Liver (tissue), 9 donors: Measurements from ENCODE around the gene MACROD1. TPM values are rescaled to one million over a fixed set of nuclear protein-coding genes. Genes with fewer than 3 reads are reported as not detected.

Experiments
- DNase-seq: peaks from one replicate; pipeline ENCODE4 v3.0.0-alpha.2; 2017; ENCODE audit warnings: low spot score
- H3K27ac ChIP-seq, 2 donors: one replicate each; pipeline ENCODE4 v1.7.0; 2013; ENCODE audit warnings: inconsistent platforms in 2 of 2, low read length in 2 of 2, control low read depth in 1 of 2, low read depth in 1 of 2, mild to moderate bottlenecking in 1 of 2
- H3K27me3 ChIP-seq, 4 donors: one replicate each; pipeline versions ENCODE4 v1.6.1 to v1.7.0; 2013; ENCODE audit warnings: low read length in 3 of 4, inconsistent platforms in 1 of 4, mild to moderate bottlenecking in 1 of 4, moderate library complexity in 1 of 4; ENCODE audit not compliant: control insufficient read depth in 4 of 4, insufficient read depth in 4 of 4
- H3K36me3 ChIP-seq, 4 donors: one replicate each; pipeline versions ENCODE4 v1.6.1 to v1.7.0; 2013; ENCODE audit warnings: low read length in 3 of 4, mild to moderate bottlenecking in 3 of 4, low read depth in 1 of 4, moderate library complexity in 1 of 4; ENCODE audit not compliant: control insufficient read depth in 4 of 4, insufficient read depth in 3 of 4
- H3K4me1 ChIP-seq, 4 donors: one replicate each; pipeline versions ENCODE4 v1.6.1 to v1.7.0; 2013; ENCODE audit warnings: low read length in 3 of 4, mild to moderate bottlenecking in 3 of 4, moderate library complexity in 1 of 4; ENCODE audit not compliant: control insufficient read depth in 4 of 4, insufficient read depth in 4 of 4
- H3K4me3 ChIP-seq, 3 donors: one replicate each; pipeline versions ENCODE4 v1.6.1 to v1.7.0; 2013; ENCODE audit warnings: low read length in 3 of 3, control low read depth in 1 of 3, low read depth in 1 of 3, mild to moderate bottlenecking in 1 of 3
- H3K9ac ChIP-seq, 2 donors: one replicate each; pipeline ENCODE4 v1.7.0; 2013; ENCODE audit warnings: low read length in 2 of 2, mild to moderate bottlenecking in 2 of 2, moderate library complexity in 2 of 2, control low read depth in 1 of 2, low read depth in 1 of 2
- H3K9me3 ChIP-seq, 4 donors: one replicate each; pipeline versions ENCODE4 v1.6.1 to v1.7.0; 2013; ENCODE audit warnings: low read length in 3 of 4; ENCODE audit not compliant: control insufficient read depth in 4 of 4
- ATF3 ChIP-seq: IDR thresholded peaks from 2 replicates; pipeline ENCODE4 v1.6.1; 2016; ENCODE audit warnings: antibody characterized with exemption
- CTCF ChIP-seq: fragments of 150-350 bp; IDR thresholded peaks from 2 replicates; pipeline ENCODE4 v1.5.1; 2017; ENCODE audit warnings: improper control_type of control experiment, low read depth, low read length; ENCODE audit not compliant: missing input control
- EGR1 ChIP-seq, 2 donors: IDR thresholded peaks; 2 replicates each; pipeline ENCODE4 v1.6.1; 2016 to 2018; ENCODE audit warnings: antibody characterized with exemption in 2 of 2, low read depth in 2 of 2
- FOXA1 ChIP-seq: IDR thresholded peaks from 2 replicates; pipeline ENCODE4 v1.6.1; 2016; ENCODE audit warnings: antibody characterized with exemption
- FOXA2 ChIP-seq: IDR thresholded peaks from 2 replicates; pipeline ENCODE4 v1.6.1; 2016; ENCODE audit warnings: antibody characterized with exemption
- GABPA ChIP-seq, 2 donors: IDR thresholded peaks in 1 of 2; conservative IDR thresholded peaks in 1 of 2; 2 replicates each; pipeline ENCODE4 v1.6.1; 2016; ENCODE audit warnings: antibody characterized with exemption in 2 of 2, mild to moderate bottlenecking in 1 of 2, moderate library complexity in 1 of 2
- HNF4G ChIP-seq: IDR thresholded peaks from 2 replicates; pipeline ENCODE4 v1.6.1; 2016; ENCODE audit warnings: antibody characterized with exemption
- JUND ChIP-seq, 2 donors: IDR thresholded peaks; 2 replicates each; pipeline ENCODE4 v1.6.1; 2016; ENCODE audit warnings: antibody characterized with exemption in 2 of 2
- MAX ChIP-seq: IDR thresholded peaks from 2 replicates; pipeline ENCODE4 v1.6.1; 2016; ENCODE audit warnings: antibody characterized with exemption
- NR2F2 ChIP-seq: IDR thresholded peaks from 2 replicates; pipeline ENCODE4 v1.6.1; 2016; ENCODE audit warnings: antibody characterized with exemption
- RAD21 ChIP-seq, 2 donors: IDR thresholded peaks; 2 replicates each; pipeline ENCODE4 v1.6.1; 2016; ENCODE audit warnings: antibody characterized with exemption in 2 of 2, mild to moderate bottlenecking in 2 of 2
- REST ChIP-seq: IDR thresholded peaks from 2 replicates; pipeline ENCODE4 v1.6.1; 2016; ENCODE audit warnings: antibody characterized with exemption, mild to moderate bottlenecking
- TAF1 ChIP-seq: conservative IDR thresholded peaks from 2 replicates; pipeline ENCODE4 v1.6.1; 2016; ENCODE audit warnings: antibody characterized with exemption, mild to moderate bottlenecking
- YY1 ChIP-seq: IDR thresholded peaks from 2 replicates; pipeline ENCODE4 v1.6.1; 2016; ENCODE audit warnings: antibody characterized with exemption, mild to moderate bottlenecking
- ZBTB33 ChIP-seq: IDR thresholded peaks from 2 replicates; pipeline ENCODE4 v1.6.1; 2016; ENCODE audit warnings: antibody characterized with exemption
- WGBS: extraction: QIAGEN DNeasy Blood & Tissue Kit; methylation state at CpG from one replicate; pipeline ENCODE4 v1.1.7; 2013; 5-methylcytosine and 5-hydroxymethylcytosine counted together
- polyA plus RNA-seq, 2 donors: library from polyadenylated mRNA; stranded (reverse) in 1 of 2; unstranded in 1 of 2; fragments of 200-250 nt in 1 of 2; fragments of >200 nt in 1 of 2; fragmentation: Nextera tagmentation in 1 of 2; extraction: Ambion mirVana in 1 of 2; gene quantifications; one replicate each; pipeline versions ENCODE4 v1.2.1 to v1.2.3, GENCODE V29; 2013 to 2015
- total RNA-seq, 2 donors: library from RNA; depleted of rRNA; stranded (reverse); fragments of >200 nt; gene quantifications; one replicate each; pipeline ENCODE4 v1.2.3, GENCODE V29; 2014
- donor health status: healthy.
- donor health status: healthy.
- donor health status: healthy.
- donor health status: healthy.
- donor health status: healthy.

Gene MACROD1
- total and polyA plus RNA-seq, 4 donors: 8.9 to 25.9 (median 13.1) TPM

GRCh38 chr11:63969461-63969860, 196.5 kb downstream of the MACROD1 start:
- H3K4me3 ChIP-seq: no peak overlapping the region
- H3K9me3 ChIP-seq: no peaks in the 10 kb centered on the region
- no peak overlapping the region for H3K27ac ChIP-seq
- peaks cover 0 to 2% (median 0%) of the 10 kb centered on the region in 4 donors for H3K4me1 ChIP-seq
- TF ChIP-seq MAX (no peak), GABPA (IDR thresholded peaks at IDR 0.05 in 1 of 2, conservative IDR thresholded peaks at IDR 0.05 in 1 of 2) (no peak), ATF3 (no peak), RAD21 (IDR thresholded peaks at IDR 0.05) (no peak), REST (no peak), NR2F2 (no peak), TAF1 (no peak), EGR1 (IDR thresholded peaks at IDR 0.05; ENCODE audit: low read depth in 2 of 2) (no peak), YY1 (no peak), ZBTB33 (no peak)
- no peak overlapping the region for H3K9ac ChIP-seq
- H3K36me3 ChIP-seq: no peaks in the 10 kb centered on the region
- DNase-seq: no peak
- no peaks in the 10 kb centered on the region for H3K27me3 ChIP-seq
- WGBS: 87% methylated on average over 2 of the region's 2 CpGs

GRCh38 chr11:63966444-63966843, 199.5 kb downstream of the MACROD1 start:
- Histone ChIP-seq H3K9me3 (no peaks in the 10 kb centered on the region), H3K9ac (no peak overlapping the region), H3K27me3 (no peaks in the 10 kb centered on the region), H3K36me3 (no peaks in the 10 kb centered on the region), H3K4me3 (no peak overlapping the region), H3K4me1 (no peaks in the 10 kb centered on the region), H3K27ac (no peak overlapping the region)
- TF ChIP-seq JUND (IDR thresholded peaks at IDR 0.05): no peak
- TF ChIP-seq TAF1: no peak
- no peak for TF ChIP-seq RAD21 (IDR thresholded peaks at IDR 0.05)
- TF ChIP-seq FOXA1: no peak
- no peak for TF ChIP-seq HNF4G
- no peak for TF ChIP-seq ATF3
- no peak for TF ChIP-seq GABPA (IDR thresholded peaks at IDR 0.05 in 1 of 2, conservative IDR thresholded peaks at IDR 0.05 in 1 of 2)
- no peak for TF ChIP-seq NR2F2
- no peak for TF ChIP-seq MAX
- TF ChIP-seq ZBTB33: no peak
- TF ChIP-seq FOXA2: no peak
- TF ChIP-seq CTCF: no peak
- no peak for TF ChIP-seq EGR1 (IDR thresholded peaks at IDR 0.05; ENCODE audit: low read depth in 2 of 2)
- TF ChIP-seq REST: no peak
- 96% methylated on average over 1 of the region's 1 CpG for whole genome bisulfite sequencing
- DNase-seq: no peak
